Eye (tissue), 1 donor: Measurements from ENCODE around the gene GMPR.
A peak's percentile ranks its signal among the peaks of the same experiment; 100 is the strongest.

Source experiments
- DNase-seq: peaks from one replicate; pipeline ENCODE4 v3.0.0-alpha.2; 2015

GMPR gene

GRCh38 chr6:16334671-16335070, 96.3 kb downstream of the GMPR start:
- no peak for DNase-seq

GRCh38 chr6:16335176-16335575, 96.8 kb downstream of the GMPR start:
- no peak for DNase-seq

GRCh38 chr6:16336056-16336818, 97.8 kb downstream of the GMPR start:
- DNase-seq, result no peak

GRCh38 chr6:16336911-16337294, 98.5 kb downstream of the GMPR start:
- DNase-seq, result no peak

- DNase-seq, result peak; percentile 90
These were observed 99.0 kb downstream of the GMPR start for GRCh38 chr6:16337295-16337975.

- DNase-seq, result peak; percentile 78
These were observed 100.3 kb downstream of the GMPR start for GRCh38 chr6:16338577-16339264.

GRCh38 chr6:16339265-16339587, 100.8 kb downstream of the GMPR start:
- DNase-seq, result no peak

GRCh38 chr6:16343593-16343992, 105.2 kb downstream of the GMPR start:
- DNase-seq, result no peak

- no peak for DNase-seq
These were observed 106.4 kb downstream of the GMPR start for GRCh38 chr6:16344756-16345155.
